ENCODE measurements around the gene TTC6. TPM values are rescaled to one million over a fixed set of nuclear protein-coding genes. Genes with fewer than 3 reads are reported as not detected.

TTC6 gene
- total RNA-seq, 1 donor from 2014 or later, result not detected

- DNase-seq (ENCODE audit: low read depth), result no peak
Measured at GRCh38 chr14:37595809-37596621, 586 bp downstream of the TTC6 start.

GRCh38 chr14:37596790-37597472, 1.5 kb downstream of the TTC6 start:
- no peak for DNase-seq (ENCODE audit: low read depth)

DNA sequence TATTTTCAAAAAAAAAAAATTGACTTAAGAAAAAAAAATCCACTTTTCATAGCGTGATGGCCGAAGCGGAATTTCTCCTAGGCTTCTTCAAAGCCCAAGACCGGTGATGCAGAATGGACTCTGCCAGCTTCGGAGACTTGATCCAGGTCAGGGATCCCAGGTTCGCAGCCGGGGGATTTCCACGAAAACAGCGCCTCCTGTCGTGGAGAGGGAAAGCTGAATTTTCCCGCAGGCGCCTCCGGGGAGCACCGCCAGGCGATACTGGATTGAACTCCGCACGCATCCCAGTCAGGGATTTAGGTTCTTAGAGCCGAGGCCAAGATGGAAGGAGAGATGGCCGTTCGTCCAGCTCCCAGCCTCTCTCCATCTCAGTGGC, 2.1 kb downstream of the TTC6 start:
- DNase-seq (ENCODE audit: low read depth), result no peak

DNA sequence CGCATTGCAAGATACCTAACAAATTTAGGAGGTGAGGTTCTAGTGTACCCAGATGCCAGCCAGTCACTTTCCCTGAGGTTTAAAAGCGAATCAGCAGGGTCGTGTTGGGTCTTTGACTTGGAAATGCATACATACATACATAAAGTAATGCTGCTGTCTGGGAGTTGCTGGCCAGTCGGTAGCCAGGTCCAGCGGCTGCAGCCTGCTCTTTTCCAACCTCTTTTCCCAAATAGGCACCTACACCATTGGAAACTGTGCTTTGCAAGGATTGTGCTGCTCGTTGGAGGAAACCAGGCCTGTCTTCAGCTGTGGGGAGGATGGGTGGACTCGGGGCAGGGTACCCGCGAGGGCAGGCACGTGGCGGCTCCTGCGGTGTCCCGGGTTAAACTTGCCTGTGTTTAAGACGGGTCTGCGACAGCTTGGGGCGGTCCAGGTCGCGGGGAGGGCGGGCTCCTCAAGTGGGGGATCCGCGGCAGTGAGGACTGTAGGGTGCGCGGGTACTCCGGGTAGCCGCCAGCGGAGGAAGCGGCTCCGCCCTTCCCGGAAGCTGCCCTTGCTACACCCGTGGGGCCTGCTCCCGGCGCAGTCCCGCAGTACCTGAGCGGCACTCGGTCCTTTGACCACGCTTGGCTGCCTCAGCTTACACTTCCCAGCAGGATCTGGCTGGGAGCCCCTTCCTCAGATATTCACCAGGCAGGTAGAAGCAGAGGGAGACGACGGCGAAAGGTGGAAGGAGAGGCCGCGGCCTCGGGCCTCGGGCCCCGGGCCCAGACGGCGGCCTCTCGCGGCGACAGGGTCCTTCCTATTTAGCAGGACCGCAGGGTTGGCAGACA, 2.7 kb downstream of the TTC6 start:
- no peak for DNase-seq (ENCODE audit: low read depth)

GRCh38 chr14:37598747-37599506, 3.5 kb downstream of the TTC6 start:
- no peak for DNase-seq (ENCODE audit: low read depth)

DNA sequence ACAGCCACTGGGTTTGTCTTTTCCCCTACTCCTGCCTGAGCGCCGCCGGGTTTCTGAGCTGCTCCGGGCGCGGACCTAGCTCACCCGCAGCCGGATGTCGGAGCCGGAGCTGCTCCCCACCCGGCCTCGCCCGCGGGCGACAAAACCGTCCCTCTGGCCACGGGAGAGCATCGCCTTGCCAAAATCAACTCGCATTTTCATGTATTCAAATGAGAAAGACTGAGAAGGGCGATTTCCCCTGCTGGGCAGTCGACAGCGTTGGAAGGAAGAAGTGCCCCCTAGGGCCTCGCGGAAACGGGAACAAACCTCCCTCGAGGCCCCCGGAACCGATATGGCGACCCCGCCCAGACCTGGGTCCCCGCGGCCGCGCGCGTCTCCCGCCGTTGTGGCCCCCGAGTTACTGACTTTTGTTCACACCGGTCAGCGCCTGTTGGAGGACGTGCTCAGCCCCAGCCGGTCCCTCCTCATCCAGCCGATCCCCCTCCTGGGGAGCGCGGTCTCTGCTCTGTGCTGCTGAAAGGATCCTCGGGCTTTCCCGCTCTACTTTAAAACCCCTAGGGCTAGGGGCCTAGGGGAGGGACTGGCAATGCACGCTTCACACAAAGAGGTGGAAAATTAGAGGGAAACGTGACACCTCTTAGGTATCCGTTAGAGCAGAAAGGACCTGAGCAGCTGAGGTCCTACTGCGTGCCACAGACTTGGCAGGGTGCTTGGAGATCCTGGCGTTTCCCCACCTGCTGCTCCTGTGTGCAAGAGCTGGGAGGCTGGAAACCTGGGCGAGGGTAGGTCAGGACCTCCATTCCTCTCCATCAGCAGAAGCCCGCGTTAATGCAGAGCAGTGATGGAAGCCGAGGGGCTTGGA, 4.3 kb downstream of the TTC6 start:
- no peak for DNase-seq (ENCODE audit: low read depth)

DNA sequence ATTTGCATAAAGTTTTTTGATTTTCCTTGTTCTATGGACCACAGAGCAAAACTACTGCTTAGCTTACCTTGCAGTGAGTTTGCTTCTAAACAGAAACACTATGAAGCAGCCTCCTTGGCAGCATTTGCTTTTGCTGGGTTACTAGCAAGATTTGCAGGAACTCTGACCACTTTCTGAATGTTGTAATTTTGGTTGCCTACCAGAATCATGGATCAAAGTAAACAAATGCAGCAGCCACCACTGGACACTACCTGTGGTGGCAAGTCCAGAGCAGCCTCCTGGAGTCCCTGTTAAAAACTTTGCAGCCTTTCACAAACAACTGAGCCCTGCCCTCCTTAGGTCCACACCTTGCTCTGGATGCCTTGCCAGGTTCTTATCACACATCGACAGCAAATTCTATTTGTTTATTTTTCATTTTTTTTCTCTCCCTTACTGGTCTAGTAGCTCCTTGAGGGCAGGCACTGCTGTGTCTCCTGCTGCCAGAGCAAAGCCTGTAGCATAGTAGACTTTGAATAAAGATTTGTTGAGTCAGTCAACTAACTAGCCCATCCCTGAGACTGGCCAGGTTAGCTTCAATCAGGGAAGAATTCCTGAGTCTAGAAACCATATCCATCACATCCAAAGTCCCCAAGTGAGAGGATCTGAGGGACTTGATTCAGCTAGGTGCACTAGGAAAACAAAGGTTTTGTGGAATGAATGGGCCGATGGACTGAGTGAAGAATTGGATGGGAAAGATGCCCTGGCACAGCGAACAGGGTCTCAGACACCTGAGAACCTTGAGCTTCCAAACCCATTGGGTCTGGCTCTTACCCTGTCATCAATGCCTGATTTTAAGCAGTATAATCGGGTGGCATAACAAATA, 5.7 kb downstream of the TTC6 start:
- no peak for DNase-seq (ENCODE audit: low read depth)

- DNase-seq (ENCODE audit: low read depth), result no peak
Measured at GRCh38 chr14:37601865-37602264, 6.4 kb downstream of the TTC6 start.

GRCh38 chr14:37602605-37603453, 7.4 kb downstream of the TTC6 start:
- no peak for DNase-seq (ENCODE audit: low read depth)

DNA sequence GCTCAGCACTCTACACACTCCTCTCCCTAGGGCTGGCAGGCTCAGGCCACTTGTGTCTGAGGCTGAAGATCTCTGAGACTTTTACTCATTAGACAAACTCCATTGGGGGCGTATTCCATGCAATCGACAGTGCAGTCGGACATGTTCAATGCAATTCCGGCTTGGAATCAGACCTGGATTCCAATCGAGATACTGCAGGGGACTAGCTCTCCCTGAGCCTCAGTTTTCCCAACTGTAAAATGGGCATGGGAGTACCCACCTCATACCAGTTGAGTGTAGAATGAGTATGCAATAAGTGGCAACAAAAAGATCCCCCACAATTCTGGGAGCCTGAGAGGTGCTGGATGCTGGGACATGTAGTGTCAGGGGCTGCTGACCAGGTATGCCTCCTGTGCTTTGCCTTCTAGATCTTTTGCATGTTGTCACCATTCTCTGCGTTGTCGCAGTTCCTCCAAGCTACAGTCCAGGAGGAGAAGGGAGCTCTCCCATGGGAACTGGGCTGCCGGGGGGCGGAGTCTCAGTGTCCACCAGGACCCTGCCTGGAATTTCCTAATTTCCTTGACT, 8.3 kb downstream of the TTC6 start:
- DNase-seq (ENCODE audit: low read depth), result no peak

DNA sequence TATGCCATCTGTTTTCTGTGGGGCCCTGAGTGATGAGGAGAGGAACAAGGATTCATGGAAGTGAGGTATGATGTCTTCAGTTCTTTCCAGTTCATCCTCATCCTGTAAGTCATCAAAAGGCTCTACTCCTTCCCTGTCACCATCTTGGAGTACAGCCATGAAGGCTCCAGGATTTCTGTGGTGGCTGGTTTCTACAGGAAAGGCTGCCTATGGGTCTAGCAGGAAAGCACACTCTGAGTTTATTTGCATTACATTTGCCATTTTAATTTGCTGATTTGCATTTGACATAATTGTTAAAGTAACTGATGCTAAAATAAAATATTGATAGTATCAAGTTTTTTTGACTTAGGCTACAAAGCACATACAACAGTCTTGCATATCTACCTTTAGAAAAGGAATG, 11.2 kb downstream of the TTC6 start:
- no peak for DNase-seq (ENCODE audit: low read depth)

DNA sequence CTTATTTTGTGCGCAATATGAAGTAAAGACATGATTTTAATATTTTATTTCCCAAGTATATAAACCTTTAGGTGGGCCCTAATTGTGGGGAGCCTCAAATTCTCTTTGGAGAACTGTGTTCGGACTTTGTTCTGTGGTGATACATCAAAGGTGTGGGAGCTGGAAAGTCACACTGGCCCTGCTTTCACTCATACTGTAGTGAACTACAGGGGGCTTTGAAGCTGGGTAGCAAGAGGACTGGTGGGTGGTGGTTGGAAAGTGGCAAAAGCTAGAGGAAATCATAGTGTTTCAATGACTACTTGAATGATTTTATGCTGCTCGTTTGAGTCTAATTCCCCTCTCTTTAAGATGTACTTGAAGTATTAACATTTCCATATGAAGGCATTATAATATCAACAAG, 13.2 kb downstream of the TTC6 start:
- DNase-seq (ENCODE audit: low read depth), result no peak

GRCh38 chr14:37610945-37611523, 15.6 kb downstream of the TTC6 start:
- DNase-seq (ENCODE audit: low read depth), result no peak

- no peak for DNase-seq (ENCODE audit: low read depth)
Measured at GRCh38 chr14:37615582-37616289, 20.3 kb downstream of the TTC6 start.

- DNase-seq (ENCODE audit: low read depth), result no peak
Measured at GRCh38 chr14:37616853-37617252, 21.4 kb downstream of the TTC6 start.

DNA sequence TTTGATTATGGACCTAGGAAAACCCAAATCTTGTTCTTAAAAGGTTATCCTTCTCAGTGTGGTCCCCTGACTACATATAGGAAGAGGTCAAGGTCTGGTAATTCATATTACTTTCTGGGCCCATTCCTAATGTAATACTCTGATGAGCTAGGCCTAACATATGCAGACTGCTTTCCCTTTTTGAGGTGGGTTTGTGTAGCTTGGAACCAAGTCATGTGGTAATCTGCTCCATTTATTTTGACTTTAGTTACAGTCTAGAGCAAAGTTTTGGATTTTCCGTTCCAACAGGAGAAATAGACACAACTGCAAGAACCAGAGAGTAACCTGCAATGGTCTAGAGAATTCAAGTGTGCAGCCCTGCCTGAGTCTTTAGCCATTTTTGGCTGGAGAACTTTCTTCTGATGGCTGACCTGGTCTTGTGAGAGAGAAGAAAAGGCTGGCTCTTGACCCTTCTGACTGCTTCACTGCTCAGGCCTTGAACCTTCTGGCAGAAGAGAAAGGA, 22.5 kb downstream of the TTC6 start:
- no peak for DNase-seq (ENCODE audit: low read depth)
